GM19372 (cell line): Measurements from ENCODE around the gene ARHGAP22.

Experiments used
- ATAC-seq: cut with Tn5 transposase; IDR thresholded peaks from one replicate; pipeline ENCODE4 v1.9.1; 2021; ENCODE audit warnings: mild to moderate bottlenecking, low read depth, moderate library complexity; ENCODE audit not compliant: unreplicated experiment

ARHGAP22 gene

GRCh38 chr10:48518986-48519385 lies 85.9 kb downstream of the ARHGAP22 start:
- no peak for ATAC-seq

GRCh38 chr10:48517911-48518811 lies 86.7 kb downstream of the ARHGAP22 start:
- ATAC-seq: no peak

- no peak for ATAC-seq
These were observed 87.4 kb downstream of the ARHGAP22 start for GRCh38 chr10:48517482-48517881.

GRCh38 chr10:48516911-48517310 lies 88.0 kb downstream of the ARHGAP22 start:
- no peak for ATAC-seq

- no peak for ATAC-seq
These were observed 90.0 kb downstream of the ARHGAP22 start for GRCh38 chr10:48514916-48515315.

GRCh38 chr10:48514255-48514654 lies 90.6 kb downstream of the ARHGAP22 start:
- ATAC-seq: no peak

GRCh38 chr10:48512861-48513260 lies 92.0 kb downstream of the ARHGAP22 start:
- ATAC-seq: no peak

GRCh38 chr10:48511875-48512231 lies 93.0 kb downstream of the ARHGAP22 start:
- no peak for ATAC-seq

GRCh38 chr10:48511066-48511874 lies 93.6 kb downstream of the ARHGAP22 start:
- ATAC-seq: no peak

- ATAC-seq: no peak
These were observed 94.7 kb downstream of the ARHGAP22 start for GRCh38 chr10:48509974-48510692.

- ATAC-seq: no peak
These were observed 95.8 kb downstream of the ARHGAP22 start for GRCh38 chr10:48508791-48509772.

GRCh38 chr10:48507933-48508790 lies 96.7 kb downstream of the ARHGAP22 start:
- no peak for ATAC-seq

- ATAC-seq: no peak
These were observed 97.4 kb downstream of the ARHGAP22 start for GRCh38 chr10:48507494-48507893.

- ATAC-seq: no peak
These were observed 98.5 kb downstream of the ARHGAP22 start for GRCh38 chr10:48506147-48506917.

- no peak for ATAC-seq
These were observed 99.3 kb downstream of the ARHGAP22 start for GRCh38 chr10:48505394-48506112.

GRCh38 chr10:48504141-48504885 lies 100.6 kb downstream of the ARHGAP22 start:
- ATAC-seq: no peak
